Hindlimb muscle (tissue), 1 donor: ENCODE measurements around the gene HS3ST5. TPM values are rescaled to one million over a fixed set of nuclear protein-coding genes. Genes with fewer than 3 reads are reported as not detected.
"Not testable (repeated sequence)": the region's sequence is repeated elsewhere in the genome, so short reads cannot be mapped to it uniquely, and the experiment has no call there.

ENCODE experiments used
- DNase-seq: peaks from one replicate; pipeline ENCODE4 v3.0.0-alpha.2; 2013
- polyA plus RNA-seq: library from polyadenylated mRNA; unstranded; fragments of 120-200 nt; gene quantifications from one replicate; pipeline ENCODE4 v1.2.1, GENCODE V29; 2013; ENCODE audit not compliant: insufficient read length

Gene HS3ST5
- polyA plus RNA-seq, 1 donor, result 0.72 TPM

DNA sequence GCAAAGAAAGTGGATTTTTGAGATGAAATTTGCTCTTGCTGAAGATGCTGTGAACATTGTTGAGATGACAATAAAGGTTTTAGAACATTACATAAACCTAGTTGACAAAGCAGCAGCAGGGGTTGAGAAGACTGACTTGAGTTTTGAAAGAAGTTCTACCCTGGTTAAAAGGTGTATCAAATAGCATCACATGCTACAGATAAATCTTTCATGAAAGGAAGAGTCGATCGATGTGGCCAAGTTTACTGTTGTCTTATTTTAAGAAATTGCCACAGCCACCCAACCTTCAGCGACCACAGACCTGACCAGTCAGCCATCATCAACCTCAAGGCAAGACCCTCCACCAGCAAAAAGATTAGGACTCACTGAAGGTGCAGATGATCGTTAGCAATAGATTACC lies 155.3 kb downstream of the HS3ST5 start:
- DNase-seq, result no peak

DNA sequence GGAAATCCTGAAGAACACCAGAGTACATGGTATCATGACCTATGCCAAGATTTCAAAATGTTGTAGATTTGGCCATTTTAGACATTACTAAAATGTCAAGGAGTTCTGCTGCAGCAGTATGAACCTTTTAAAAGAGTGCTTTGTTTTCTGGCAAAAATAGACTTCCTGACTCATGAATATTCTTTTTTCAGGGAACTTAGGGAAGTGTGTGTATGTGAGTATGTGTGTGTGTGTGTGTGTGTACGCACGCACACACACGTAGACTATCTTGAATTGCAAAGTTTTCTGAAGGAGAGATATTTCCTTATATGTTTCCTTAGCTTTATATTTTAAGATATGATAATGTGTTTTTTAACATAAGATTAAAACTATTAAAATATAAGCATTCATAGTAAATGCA lies 161.2 kb downstream of the HS3ST5 start:
- no peak for DNase-seq

DNA sequence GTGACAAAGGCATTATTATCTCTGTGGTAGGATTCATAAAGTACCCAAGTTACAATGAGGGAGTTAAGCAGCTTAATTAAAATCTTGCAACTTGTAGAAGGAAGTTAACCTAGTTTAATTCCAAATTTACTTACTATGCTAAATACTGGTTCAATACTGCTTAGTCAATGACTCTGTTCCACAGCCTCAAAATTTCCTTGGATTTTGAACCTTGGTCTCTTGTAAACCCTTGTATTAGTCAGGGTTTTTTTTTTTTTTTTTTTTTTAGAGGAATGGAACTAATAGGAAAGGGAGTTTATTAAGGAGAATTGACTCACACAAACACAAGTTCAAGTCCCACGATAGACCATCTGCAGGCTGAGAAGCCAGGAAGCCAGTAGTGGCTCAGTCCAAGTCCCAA lies 163.4 kb downstream of the HS3ST5 start:
- no peak for DNase-seq

DNA sequence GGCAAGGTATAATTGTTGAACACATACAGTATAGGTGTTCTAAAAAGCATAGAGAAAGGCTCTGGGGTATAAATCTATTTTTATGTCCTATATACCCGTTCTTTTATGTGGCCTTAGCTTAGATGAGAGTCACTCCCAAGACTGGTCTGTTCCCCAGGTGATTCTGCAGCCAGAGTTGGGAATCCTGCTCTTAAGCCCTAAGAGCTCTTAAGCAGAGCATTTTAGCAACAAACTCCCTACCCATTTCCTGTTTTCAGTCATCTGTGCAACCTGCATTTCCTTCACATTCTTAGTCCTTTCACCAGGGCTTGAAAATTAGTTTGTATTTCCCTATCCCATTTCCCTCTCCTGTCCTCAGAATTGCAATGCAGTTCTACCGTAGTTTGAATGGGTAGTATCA lies 166.1 kb downstream of the HS3ST5 start:
- no peak for DNase-seq

DNA sequence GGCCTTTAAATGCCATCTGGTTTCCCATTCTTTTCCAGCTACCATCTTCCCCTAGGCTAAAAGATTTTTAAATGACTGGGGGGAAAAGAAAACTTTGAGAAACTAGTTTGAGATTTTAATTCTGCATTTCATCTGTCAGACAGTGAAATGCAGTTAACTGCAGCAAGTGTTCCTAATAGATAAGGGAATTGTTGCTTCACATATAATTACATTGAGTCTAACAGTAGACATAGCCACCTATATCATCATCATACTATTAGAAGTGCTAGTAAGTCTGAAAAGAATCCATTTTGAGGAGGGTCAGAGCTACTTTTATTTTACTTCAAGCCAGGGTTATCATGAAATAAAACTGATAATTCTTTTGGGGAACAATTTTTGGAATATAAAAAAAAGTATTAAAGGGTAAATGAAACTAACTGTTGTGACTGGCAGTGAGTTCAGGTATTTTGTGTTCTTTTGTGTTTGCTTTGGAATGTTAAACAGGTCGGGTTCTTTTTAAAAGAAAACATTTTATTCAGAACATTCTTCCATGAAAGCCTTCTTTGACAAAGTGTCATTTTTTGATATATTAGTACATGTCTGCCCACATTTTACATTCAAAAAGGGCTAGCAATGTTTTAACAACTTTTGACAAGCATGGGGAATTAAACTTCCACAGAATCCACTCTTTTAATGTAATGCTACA lies 170.1 kb downstream of the HS3ST5 start:
- no peak for DNase-seq

DNA sequence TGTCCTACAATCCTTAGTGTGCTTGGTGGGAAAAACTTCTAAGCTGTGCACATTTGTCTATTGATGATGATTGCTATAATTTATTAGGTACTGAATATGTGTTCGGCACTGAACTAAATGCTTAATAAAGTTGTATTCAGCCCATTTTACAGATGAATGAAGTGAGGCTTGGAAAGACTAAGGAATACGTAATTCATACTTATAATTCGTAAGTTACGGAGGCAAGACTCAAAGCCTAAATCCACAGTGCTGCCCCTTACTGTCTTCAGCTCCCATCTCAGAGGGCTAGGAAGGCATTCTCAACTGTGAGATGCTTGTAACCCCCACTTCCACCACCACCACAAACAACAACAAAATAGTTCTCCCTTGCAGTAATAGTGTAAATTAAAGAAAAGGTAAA lies 171.3 kb downstream of the HS3ST5 start:
- no peak for DNase-seq

DNA sequence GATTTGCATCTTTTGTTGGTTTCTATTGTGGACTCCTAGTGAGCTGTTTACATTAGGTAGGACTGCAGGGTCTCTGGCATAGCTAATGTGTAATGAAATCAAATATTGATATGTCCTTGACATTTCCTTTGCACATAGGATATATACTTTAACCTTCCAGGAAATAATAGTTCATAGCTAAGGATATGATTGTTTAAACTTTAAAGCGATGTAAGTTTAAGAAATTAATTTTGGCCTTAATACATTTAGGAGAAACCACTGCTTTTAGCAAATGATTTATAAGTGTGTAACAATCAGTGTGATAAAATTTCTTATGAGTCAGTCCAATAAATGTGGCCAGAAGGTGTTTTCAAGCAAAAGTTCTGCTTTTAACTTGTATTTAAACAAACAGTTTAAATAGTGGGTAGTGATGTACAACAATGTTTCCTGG lies 171.8 kb downstream of the HS3ST5 start:
- DNase-seq, result no peak

DNA sequence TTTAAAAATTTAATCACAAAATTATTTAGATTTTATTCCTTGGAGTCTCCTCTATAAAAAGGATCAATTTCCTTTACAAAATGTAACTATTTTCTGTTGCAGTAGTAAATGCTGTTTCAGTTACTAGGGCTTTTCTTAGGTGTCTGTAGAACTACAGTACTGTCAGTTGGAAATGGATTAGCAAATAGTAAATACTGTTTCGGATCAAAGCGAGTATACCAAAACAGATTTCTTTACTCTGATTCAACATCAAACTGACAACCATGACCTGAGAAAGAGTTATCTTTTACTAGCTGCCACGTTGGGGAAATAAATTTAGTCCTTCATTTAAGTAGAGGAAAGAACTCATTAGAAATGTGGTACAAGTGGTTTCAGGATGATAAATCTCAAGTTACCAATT lies 172.5 kb downstream of the HS3ST5 start:
- no peak for DNase-seq

DNA sequence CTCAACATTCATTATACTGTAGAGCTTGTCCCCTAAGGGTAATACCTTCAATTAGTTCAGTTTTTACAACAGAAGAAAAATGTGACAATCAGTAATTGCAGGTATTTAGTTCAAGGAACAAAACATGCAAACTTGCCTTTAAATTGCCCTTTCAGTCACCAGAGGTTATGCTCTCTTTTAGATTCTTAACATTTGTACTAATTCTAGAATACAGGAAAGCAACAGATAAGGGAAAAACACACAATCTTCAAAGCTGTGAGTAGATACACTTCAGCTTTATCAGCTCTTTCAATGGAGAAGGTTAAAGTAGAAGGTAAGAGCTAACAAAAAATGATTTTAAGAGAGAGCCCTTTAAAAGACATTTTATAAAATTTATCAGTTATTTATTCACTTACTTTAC lies 173.1 kb downstream of the HS3ST5 start:
- DNase-seq, result no peak

DNA sequence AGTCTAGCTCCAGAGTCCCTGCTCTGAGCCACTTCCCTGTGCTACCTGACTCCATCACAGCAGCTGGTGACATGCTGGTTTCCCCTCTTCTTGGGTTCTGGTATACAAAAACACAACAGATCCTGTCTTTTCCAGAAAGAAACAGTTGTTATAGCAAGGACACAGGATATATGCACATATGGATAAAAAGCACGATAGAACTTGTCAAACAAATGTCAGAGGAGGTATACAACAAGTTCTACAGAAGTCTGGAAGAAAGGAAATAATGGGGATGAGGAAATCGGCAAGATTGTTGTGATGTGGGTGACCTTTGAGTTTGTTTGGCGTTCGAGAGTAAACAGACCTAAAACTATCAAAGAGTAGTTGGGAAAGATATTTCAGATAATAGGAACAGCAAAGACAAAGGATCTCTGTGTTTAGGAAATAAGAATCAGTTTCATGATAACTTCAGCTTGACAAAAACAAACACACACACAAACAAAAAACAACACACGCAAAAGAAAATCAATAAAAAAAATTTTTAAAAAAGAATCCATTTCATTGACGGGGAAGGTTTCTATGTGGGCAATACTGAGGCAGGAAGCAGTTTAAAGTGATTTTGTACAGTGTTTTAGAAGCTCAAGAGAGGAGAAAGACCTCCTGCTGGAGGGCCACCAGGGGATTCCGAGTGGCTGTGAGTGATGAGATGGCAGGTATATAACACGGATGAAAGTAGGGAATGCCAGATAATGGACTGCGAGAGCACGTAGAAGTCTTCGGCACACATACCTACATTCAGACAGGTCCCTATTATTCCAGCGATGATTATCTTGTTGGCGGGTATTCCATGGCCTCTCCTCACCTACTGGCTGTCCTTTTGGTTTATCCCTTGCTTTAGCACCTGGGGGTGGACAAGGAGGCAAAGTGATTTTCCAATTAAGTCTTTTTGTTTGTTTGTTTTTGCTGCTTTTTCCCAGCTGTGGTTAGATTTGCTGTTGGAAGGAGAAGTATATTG lies 174.9 kb downstream of the HS3ST5 start:
- no peak for DNase-seq

DNA sequence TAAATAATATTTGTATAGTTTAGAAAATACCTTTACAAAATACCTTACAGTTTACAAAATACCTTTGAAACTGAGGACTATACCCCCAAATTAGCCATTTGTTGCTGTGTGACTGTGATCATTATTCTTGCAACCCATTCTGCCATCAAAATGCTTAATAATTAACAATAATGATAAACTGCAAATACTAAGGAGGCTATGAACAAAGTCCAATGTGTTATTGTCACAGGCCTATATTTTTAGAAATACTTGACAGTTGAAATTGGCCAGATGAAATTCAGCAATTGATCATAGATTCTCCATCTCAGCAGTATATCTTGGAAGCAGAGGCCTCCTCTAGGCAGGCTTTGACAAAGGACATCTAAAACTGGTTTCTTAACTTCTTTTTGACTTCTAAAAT lies 178.6 kb downstream of the HS3ST5 start:
- no peak for DNase-seq

DNA sequence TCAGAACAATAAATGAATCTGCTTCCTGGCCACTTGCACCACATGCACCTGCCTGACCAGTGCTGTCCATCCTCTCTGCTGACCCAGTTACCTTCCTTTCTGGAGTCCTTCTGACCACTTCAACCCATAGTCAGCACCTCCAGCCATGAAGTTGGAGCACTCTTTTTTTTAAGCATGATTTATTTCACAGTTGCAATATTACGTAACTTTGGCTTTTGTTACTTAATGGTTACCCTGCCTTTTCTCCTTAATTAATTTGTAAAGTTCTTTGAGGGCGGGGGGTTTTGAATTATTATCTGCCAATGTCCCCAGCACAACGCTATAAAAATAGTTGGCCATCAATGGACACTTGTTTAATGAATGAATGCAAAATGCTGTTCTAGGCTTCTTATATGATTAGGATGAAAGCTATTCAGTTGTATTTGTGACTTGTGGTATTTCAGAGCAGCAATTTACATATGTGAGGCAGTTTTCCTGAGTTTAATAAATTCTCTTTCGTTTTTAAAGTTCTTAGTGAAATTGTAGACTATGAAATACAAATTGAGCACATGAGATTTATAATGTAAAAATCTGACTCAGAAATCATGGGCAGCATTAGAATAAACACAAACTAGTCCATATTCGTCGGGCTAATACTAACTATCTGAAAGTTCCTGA lies 180.0 kb downstream of the HS3ST5 start:
- no peak for DNase-seq

DNA sequence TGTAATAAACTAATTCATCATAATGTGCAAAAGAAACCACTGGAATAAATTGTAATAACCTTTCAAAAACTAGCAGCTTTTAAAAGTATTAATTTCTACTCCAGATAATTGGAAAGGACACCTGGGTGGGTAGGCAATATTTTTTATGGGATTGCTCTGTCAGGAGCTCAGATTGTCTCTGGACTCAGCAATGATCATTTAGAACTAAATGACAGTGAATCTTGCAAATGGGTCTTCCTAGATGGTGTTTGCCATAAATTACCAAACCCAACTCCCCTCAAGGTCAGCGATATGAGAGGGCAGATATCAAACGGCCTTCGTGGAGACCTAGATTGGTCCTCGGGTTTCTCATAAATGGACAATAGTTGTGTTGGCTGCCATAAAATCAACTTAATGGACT lies 181.9 kb downstream of the HS3ST5 start:
- no peak for DNase-seq

DNA sequence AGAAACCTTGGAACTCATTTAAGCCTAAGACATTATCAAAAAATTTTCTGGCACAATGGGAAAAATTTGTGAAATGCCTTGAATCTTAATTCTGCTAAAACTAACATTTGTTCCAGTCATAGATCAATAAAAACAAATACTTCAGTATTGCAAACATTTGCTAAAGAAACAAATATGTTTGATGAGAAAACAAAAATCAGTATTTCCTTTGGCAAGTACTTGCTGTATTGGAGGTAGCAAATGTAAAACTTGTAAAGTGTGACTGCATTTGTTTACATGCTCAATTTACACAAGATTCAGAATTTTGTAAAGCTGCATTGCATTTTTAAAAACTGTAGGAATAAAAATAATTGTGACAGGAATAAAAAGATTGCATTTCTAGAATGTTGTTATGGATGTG lies 183.1 kb downstream of the HS3ST5 start:
- DNase-seq, result no peak

DNA sequence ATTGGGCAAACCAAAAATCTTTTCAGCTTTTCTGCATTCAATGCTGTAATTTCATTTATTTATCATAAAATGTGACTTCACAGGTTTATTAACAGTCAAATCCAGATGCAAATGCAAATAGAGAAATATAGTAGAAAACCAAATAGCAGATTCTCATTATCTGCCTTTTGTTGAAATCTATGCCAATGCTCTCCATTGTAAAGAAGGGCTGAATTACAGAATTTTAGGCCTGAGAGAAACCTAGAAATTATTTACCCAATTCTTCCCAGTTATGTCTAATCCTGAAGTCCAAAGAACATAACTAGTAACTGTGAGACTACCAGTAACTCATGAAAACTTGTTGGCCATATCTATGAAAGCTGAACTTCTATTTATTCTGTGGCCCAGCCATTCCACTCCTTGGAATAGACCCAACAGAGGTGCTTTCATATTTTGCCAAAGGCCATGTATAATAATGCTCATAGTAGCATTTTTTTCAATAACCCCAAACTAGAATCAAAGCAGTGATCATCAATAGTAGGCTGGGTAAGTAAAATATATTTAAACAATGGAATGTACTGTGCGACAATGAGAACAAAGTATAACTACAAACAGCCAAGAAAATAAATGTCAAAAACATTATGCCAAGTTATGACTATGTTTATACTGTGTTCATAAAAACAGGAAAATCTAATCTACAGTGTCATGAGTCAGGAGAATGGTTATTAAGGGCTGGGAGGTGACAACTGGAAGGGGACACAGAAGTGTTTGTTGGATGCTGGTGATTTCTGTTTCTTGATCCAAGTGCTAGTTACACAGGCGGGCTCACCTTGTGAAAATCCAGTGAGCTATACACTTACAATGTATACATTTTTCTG lies 183.8 kb downstream of the HS3ST5 start:
- no peak for DNase-seq

DNA sequence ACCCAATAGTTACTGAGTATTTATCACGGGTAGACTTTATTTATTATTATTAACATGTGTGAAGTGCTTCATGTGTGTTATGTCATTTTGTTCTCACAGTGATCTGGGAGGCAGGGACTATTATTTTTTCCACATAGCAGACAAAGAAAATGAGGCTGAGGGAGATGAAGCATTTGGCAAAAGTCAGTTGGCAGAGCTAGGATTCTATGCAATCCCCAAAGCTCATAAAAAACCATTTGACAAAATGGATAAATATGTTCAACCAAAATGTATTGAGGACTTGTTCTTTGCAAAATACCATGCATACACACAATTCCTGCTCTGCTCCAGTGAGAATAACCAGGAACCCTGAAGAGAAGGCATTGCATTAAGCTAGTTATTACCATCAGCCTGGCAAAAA lies 184.4 kb downstream of the HS3ST5 start:
- DNase-seq, result no peak

DNA sequence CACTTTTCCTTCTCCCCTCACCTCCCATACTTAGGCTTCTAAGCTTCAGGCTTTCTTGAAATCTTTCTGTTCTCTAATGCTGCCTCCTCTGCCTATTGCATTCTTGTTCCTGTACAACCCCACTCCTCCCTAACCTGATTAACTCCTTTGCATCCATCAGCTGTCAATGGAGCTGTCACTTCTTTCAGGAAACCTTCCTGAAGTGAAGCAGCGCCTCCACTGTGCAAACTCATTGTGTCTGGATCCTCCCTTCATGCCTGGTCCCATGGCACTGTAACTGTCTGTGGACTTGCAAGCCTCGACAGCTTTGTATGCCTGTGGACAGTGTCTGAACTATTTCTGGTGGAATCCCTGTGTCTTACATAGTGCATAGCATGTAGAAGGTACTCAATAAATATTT lies 185.0 kb downstream of the HS3ST5 start:
- DNase-seq, result no peak

DNA sequence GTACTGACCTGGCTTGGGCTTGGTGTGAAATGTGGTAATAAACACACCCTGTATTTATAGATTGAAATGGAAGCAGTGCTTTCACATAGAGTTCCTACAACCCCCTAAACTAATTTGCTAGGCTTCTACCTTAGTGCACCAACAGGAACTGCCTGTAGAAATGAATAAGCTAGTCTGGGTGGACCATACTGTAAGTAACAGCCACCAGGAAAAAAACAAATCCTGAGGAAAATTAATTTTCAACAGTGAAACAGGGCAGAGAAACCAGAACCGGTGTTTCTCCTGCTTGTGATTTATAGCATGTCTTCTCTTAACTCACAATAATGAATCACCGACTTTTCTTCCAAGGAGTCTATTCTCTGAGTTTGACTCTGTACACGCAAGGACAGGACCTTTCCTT lies 187.1 kb downstream of the HS3ST5 start:
- no peak for DNase-seq

DNA sequence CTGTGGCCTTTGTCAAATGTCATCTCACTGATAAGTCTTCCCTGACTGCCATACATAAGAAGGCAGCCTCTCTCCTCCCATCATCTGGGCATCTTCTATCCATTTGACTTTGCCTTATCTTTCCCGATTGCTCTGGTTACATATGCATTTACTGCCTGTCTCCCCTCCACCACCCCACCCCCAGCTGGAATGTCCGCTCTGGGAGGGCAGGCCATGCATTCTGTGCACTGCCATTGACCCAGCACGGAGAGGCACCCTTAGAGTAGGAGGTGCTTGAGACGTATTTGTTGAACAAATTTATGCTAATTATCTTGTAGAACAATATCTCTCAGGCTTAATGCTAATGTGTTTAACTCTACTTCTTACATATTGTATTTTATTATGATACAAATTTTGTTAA lies 188.0 kb downstream of the HS3ST5 start:
- no peak for DNase-seq

DNA sequence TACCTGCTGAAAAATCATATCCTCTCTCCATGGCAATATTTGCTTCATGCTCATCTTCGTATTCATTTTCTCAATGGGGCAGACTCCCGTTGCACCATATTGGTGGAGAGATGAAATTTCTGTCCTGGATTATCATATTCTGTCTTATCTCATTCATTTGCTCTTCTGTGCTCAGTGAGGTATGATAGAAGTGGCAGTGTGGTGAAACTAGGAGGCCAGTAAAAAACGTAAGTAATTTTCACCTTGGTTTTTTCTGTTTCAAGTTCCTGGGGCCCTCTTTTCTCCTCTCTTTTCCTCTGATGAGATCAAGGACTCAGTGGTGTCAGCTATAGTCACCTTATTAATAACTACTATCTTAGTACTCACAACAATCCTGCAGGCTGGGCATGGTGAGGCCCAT lies 189.4 kb downstream of the HS3ST5 start:
- DNase-seq, result no peak

DNA sequence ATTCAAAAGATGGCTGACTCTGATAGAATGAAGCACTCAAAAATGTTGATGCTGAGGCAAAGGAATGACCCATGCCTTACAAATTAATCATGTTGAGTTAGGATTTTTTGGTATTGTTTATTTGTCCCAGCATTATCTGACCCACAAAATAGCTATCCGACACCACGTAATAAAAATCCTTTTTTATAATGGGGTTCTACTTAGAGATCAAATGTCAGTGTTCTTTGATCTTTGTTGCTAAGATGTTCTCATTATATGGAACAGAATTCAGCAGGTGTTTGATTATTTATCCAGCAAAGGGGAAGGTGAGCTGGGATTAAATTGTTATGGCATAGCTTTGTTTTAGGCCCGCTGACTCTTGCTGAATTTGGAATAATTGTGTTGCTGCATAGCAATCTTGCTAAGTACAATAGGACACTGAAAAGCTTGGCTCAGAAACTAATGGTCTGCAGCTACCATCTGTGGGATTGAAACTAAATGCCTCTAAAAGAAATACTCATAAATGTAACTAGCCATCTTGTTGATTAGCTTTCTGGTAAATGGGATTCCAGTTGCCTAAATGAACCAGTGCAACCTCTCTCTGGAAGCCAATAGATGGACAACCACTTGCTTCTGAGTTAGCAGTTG lies 191.6 kb downstream of the HS3ST5 start:
- DNase-seq, result no peak

DNA sequence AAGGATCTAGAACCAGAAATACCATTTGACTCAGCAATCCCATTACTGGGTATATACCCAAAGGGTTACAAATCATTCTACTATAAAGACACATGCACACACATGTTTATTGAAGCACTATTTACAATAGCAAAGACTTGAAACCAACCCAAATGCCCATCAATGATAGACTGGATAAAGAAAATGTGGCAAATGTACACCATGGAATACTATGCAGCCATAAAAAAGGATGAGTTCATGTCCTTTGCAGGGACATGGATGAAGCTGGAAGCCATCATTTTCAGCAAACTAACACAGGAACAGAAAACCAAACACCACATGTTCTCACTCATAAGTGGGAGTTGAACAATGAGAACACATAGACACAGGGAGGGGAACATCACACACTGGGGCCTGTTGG lies 193.6 kb downstream of the HS3ST5 start:
- not testable (repeated sequence) for DNase-seq
